Esophagus squamous epithelium (tissue), 5 donors: ENCODE data around the gene ALG9. TPM values are rescaled to one million over a fixed set of nuclear protein-coding genes. Genes with fewer than 3 reads are reported as not detected.

ENCODE experiments used
- DNase-seq: peaks from one replicate; lab custom pipeline; 2025; lab: John Stamatoyannopoulos, UW
- H3K27ac ChIP-seq, 4 donors: fragments of 200-600 bp; sonication (generic); one replicate each; pipeline ENCODE4 v1.5.1; 2016 to 2019; ENCODE audit warnings: mild to moderate bottlenecking in 1 of 4
- H3K27me3 ChIP-seq, 4 donors: fragments of 200-600 bp; sonication (generic); 1 replicate in 3 of 4; 2 replicates in 1 of 4; pipeline versions ENCODE4 v1.5.1 to v1.6.0; 2017 to 2021; ENCODE audit warnings: antibody characterized with exemption in 1 of 4
- H3K36me3 ChIP-seq, 3 donors: fragments of 200-600 bp; sonication (generic); one replicate each; pipeline ENCODE4 v1.5.1; 2016 to 2019
- H3K4me1 ChIP-seq, 3 donors: fragments of 200-600 bp; sonication (generic); one replicate each; pipeline ENCODE4 v1.5.1; 2017 to 2019
- H3K4me3 ChIP-seq, 4 donors: fragments of 200-600 bp; sonication (generic); 1 replicate in 3 of 4; 2 replicates in 1 of 4; pipeline ENCODE4 v1.5.1; 2016 to 2019; ENCODE audit warnings: mild to moderate bottlenecking in 2 of 4, moderate library complexity in 1 of 4
- H3K9me3 ChIP-seq, 3 donors: fragments of 200-600 bp; sonication (generic); one replicate each; pipeline ENCODE4 v1.5.1; 2016 to 2019
- CTCF ChIP-seq, 6 experiments: fragments of 450-650 bp in 4 of 6; fragments of 200-600 bp in 2 of 6; sonication (generic) in 2 of 6; IDR thresholded peaks; one replicate each; pipeline ENCODE4 v1.5.1; 2016 to 2019; ENCODE audit warnings: antibody characterized with exemption in 6 of 6, mild to moderate bottlenecking in 4 of 6, moderate library complexity in 4 of 6
- POLR2A ChIP-seq, 4 donors: fragments of 450-650 bp; IDR thresholded peaks; one replicate each; pipeline ENCODE4 v1.6.1; 2017; ENCODE audit warnings: antibody characterized with exemption in 4 of 4, mild to moderate bottlenecking in 4 of 4, moderate library complexity in 3 of 4
- WGBS, 2 donors: methylation state at CpG; one replicate each; pipeline ENCODE4 v1.1.5; 2018; 5-methylcytosine and 5-hydroxymethylcytosine counted together
- intact Hi-C: fragments of 100-400 bp; cut with DNase I; formaldehyde crosslinking; loops from one replicate; pipeline ENCODE4 v1.15.0; 2022
- total RNA-seq, 4 donors: library from RNA; depleted of rRNA; stranded (reverse); fragments of >200 nt; gene quantifications; one replicate each; pipeline ENCODE4 v1.1.0, GENCODE V29; 2016
- donor health status: DM: yes; HTN: yes; CAD: no.

Gene ALG9
- total RNA-seq, 4 donors from 2014 or later, result 18.7 to 29.4 (median 21.8) TPM

- intact Hi-C loops, result no loop called here
- peaks cover 0 to 13% (median 0%) of the 10 kb centered on the region in 3 donors for H3K4me1 ChIP-seq
- H3K27me3 ChIP-seq, result no peaks in the 10 kb centered on the region
- 91 to 92% methylated on average over 6 of the region's 6 CpGs for WGBS, 2 donors
- H3K36me3 ChIP-seq, result peaks cover 0 to 100% (median 10%) of the 10 kb centered on the region in 3 donors
- no peak overlapping the region for H3K4me3 ChIP-seq
- peak overlapping the region in 2 of 4 donors; percentile 25 to 36 for H3K27ac ChIP-seq
- TF ChIP-seq CTCF (IDR thresholded peaks at IDR 0.05) (no peak), POLR2A (IDR thresholded peaks at IDR 0.05) (no peak)
- DNase-seq, result no peak
- no peaks in the 10 kb centered on the region for H3K9me3 ChIP-seq
Measured at GRCh38 chr11:111745719-111746504, 125.5 kb downstream of the ALG9 start.

- DNase-seq, result no peak
- Histone ChIP-seq H3K4me3 (no peak overlapping the region), H3K9me3 (no peaks in the 10 kb centered on the region), H3K36me3 (peaks cover 0 to 95% (median 9%) of the 10 kb centered on the region in 3 donors), H3K4me1 (peaks cover 0 to 19% (median 4%) of the 10 kb centered on the region in 3 donors), H3K27me3 (no peaks in the 10 kb centered on the region), H3K27ac (no peak overlapping the region)
- intact Hi-C loops, result no loop called here
- 92 to 97% methylated on average over 2 of the region's 2 CpGs for WGBS, 2 donors
- no peak for TF ChIP-seq POLR2A (IDR thresholded peaks at IDR 0.05)
Measured at GRCh38 chr11:111743700-111744099, 127.7 kb downstream of the ALG9 start.

GRCh38 chr11:111741751-111742150, 129.6 kb downstream of the ALG9 start:
- intact Hi-C loops, result no loop called here
- Histone ChIP-seq H3K4me1 (peaks cover 8 to 39% (median 24%) of the 10 kb centered on the region in 3 donors), H3K4me3 (no peak overlapping the region), H3K27me3 (no peaks in the 10 kb centered on the region), H3K9me3 (no peaks in the 10 kb centered on the region), H3K36me3 (peaks cover 0 to 87% (median 9%) of the 10 kb centered on the region in 3 donors), H3K27ac (no peak overlapping the region)
- TF ChIP-seq CTCF (IDR thresholded peaks at IDR 0.05) (no peak), POLR2A (IDR thresholded peaks at IDR 0.05) (no peak)
- no peak for DNase-seq
- WGBS, 2 donors, result 82 to 87% methylated on average over 2 of the region's 2 CpGs

GRCh38 chr11:111739299-111739698, 132.1 kb downstream of the ALG9 start:
- TF ChIP-seq CTCF (IDR thresholded peaks at IDR 0.05), result no peak
- TF ChIP-seq POLR2A (IDR thresholded peaks at IDR 0.05), result no peak
- Histone ChIP-seq H3K4me1 (peaks cover 31 to 50% (median 46%) of the 10 kb centered on the region in 3 donors), H3K9me3 (no peaks in the 10 kb centered on the region), H3K27ac (peak overlapping the region in 2 of 4 donors; percentile 94 to 98), H3K36me3 (peaks cover 0 to 63% (median 9%) of the 10 kb centered on the region in 3 donors), H3K27me3 (no peaks in the 10 kb centered on the region), H3K4me3 (no peak overlapping the region)
- DNase-seq, result no peak
- WGBS, 2 donors, result 85 to 94% methylated on average over 2 of the region's 2 CpGs
- intact Hi-C loops, result no loop called here

GRCh38 chr11:111737444-111738210, 133.8 kb downstream of the ALG9 start:
- peak overlapping the region; percentile 85 to 98 (median 92) for H3K27ac ChIP-seq
- no peak overlapping the region for H3K4me3 ChIP-seq
- H3K36me3 ChIP-seq, result peaks cover 0 to 46% (median 9%) of the 10 kb centered on the region in 3 donors
- intact Hi-C loops, result no loop called here
- no peaks in the 10 kb centered on the region for H3K27me3 ChIP-seq
- DNase-seq, result no peak
- no peak for TF ChIP-seq CTCF (IDR thresholded peaks at IDR 0.05)
- no peak for TF ChIP-seq POLR2A (IDR thresholded peaks at IDR 0.05)
- WGBS, 2 donors, result 38 to 53% methylated on average over 10 of the region's 14 CpGs
- peaks cover 45 to 67% (median 63%) of the 10 kb centered on the region in 3 donors for H3K4me1 ChIP-seq
- H3K9me3 ChIP-seq, result no peaks in the 10 kb centered on the region
